ENCODE measurements around the gene ANKS6.
A peak's percentile ranks its signal among the peaks of the same experiment; 100 is the strongest.

ANKS6 gene

GRCh38 chr9:98745470-98745869, 50.9 kb downstream of the ANKS6 start:
- H3K4me3 ChIP-seq (ENCODE audit: low read length) = no peak overlapping the region
- no peak for DNase-seq (ENCODE audit: low read depth, low spot score)

- H3K4me3 ChIP-seq (ENCODE audit: low read length) = no peak overlapping the region
- no peak for DNase-seq (ENCODE audit: low read depth, low spot score)
Measured at GRCh38 chr9:98743818-98744611, 52.3 kb downstream of the ANKS6 start.

- no peak overlapping the region for H3K4me3 ChIP-seq (ENCODE audit: low read length)
- DNase-seq (ENCODE audit: low read depth, low spot score) = no peak
Measured at GRCh38 chr9:98743329-98743728, 53.0 kb downstream of the ANKS6 start.

- no peak for DNase-seq (ENCODE audit: low read depth, low spot score)
- no peak overlapping the region for H3K4me3 ChIP-seq (ENCODE audit: low read length)
Measured at GRCh38 chr9:98742325-98743280, 53.8 kb downstream of the ANKS6 start.

GRCh38 chr9:98740226-98740881, 56.0 kb downstream of the ANKS6 start:
- no peak overlapping the region for H3K4me3 ChIP-seq (ENCODE audit: low read length)
- no peak for DNase-seq (ENCODE audit: low read depth, low spot score)

- H3K4me3 ChIP-seq (ENCODE audit: low read length) = no peak overlapping the region
- DNase-seq (ENCODE audit: low read depth, low spot score) = no peak
Measured at GRCh38 chr9:98738741-98739140, 57.6 kb downstream of the ANKS6 start.

- DNase-seq (ENCODE audit: low read depth, low spot score) = no peak
- H3K4me3 ChIP-seq (ENCODE audit: low read length) = no peak overlapping the region
Measured at GRCh38 chr9:98736226-98736625, 60.1 kb downstream of the ANKS6 start.

GRCh38 chr9:98732801-98733200, 63.6 kb downstream of the ANKS6 start:
- H3K4me3 ChIP-seq (ENCODE audit: low read length) = no peak overlapping the region
- no peak for DNase-seq (ENCODE audit: low read depth, low spot score)

- no peak for DNase-seq (ENCODE audit: low read depth, low spot score)
- H3K4me3 ChIP-seq (ENCODE audit: low read length) = no peak overlapping the region
Measured at GRCh38 chr9:98732091-98732490, 64.3 kb downstream of the ANKS6 start.

- DNase-seq (ENCODE audit: low read depth, low spot score) = no peak
- H3K4me3 ChIP-seq (ENCODE audit: low read length) = no peak overlapping the region
Measured at GRCh38 chr9:98730871-98731270, 65.5 kb downstream of the ANKS6 start.

GRCh38 chr9:98728500-98728899, 67.9 kb downstream of the ANKS6 start:
- DNase-seq (ENCODE audit: low read depth, low spot score) = no peak

GRCh38 chr9:98727428-98727827, 68.9 kb downstream of the ANKS6 start:
- DNase-seq (ENCODE audit: low read depth, low spot score) = no peak
- H3K4me3 ChIP-seq (ENCODE audit: low read length) = no peak overlapping the region

More at GRCh38 chr9:98728500-98728899, 67.9 kb downstream of the ANKS6 start:
- H3K4me3 ChIP-seq (ENCODE audit: low read length) = no peak overlapping the region

GRCh38 chr9:98726735-98727134, 69.6 kb downstream of the ANKS6 start:
- no peak overlapping the region for H3K4me3 ChIP-seq (ENCODE audit: low read length)
- peak; percentile 12 for DNase-seq (ENCODE audit: low read depth, low spot score)

GRCh38 chr9:98724810-98725530, 71.4 kb downstream of the ANKS6 start:
- H3K4me3 ChIP-seq (ENCODE audit: low read length) = no peak overlapping the region
- DNase-seq (ENCODE audit: low read depth, low spot score) = no peak

- DNase-seq (ENCODE audit: low read depth, low spot score) = no peak
- H3K4me3 ChIP-seq (ENCODE audit: low read length) = no peak overlapping the region
Measured at GRCh38 chr9:98721643-98722042, 74.7 kb downstream of the ANKS6 start.

- H3K4me3 ChIP-seq (ENCODE audit: low read length) = no peak overlapping the region
- no peak for DNase-seq (ENCODE audit: low read depth, low spot score)
Measured at GRCh38 chr9:98720402-98720801, 76.0 kb downstream of the ANKS6 start.

GRCh38 chr9:98719055-98719454, 77.3 kb downstream of the ANKS6 start:
- no peak overlapping the region for H3K4me3 ChIP-seq (ENCODE audit: low read length)
- no peak for DNase-seq (ENCODE audit: low read depth, low spot score)

GRCh38 chr9:98714833-98715232, 81.5 kb downstream of the ANKS6 start:
- no peak for DNase-seq (ENCODE audit: low read depth, low spot score)

GRCh38 chr9:98712987-98713386, 83.4 kb downstream of the ANKS6 start:
- DNase-seq (ENCODE audit: low read depth, low spot score) = no peak
- H3K4me3 ChIP-seq (ENCODE audit: low read length) = no peak overlapping the region

More at GRCh38 chr9:98714833-98715232, 81.5 kb downstream of the ANKS6 start:
- H3K4me3 ChIP-seq (ENCODE audit: low read length) = no peak overlapping the region
